ENCODE measurements around the gene CLCN2.

Gene CLCN2

GRCh38 chr3:184372911-184373310 lies 11.5 kb upstream of the CLCN2 start:
- Histone ChIP-seq H3K27me3 (ENCODE audit: insufficient read depth, poor library complexity, severe bottlenecking) (peaks cover 19% of the 10 kb centered on the region), H3K4me3 (replicated peaks; ENCODE audit: insufficient read depth, low read length) (no peak overlapping the region), H3K27ac (replicated peaks) (no peak overlapping the region)
- no peak for DNase-seq (ENCODE audit: low read depth in 1 of 2, low spot score in 1 of 2)
- TF ChIP-seq GABPA (IDR thresholded peaks at IDR 0.05; ENCODE audit: low read depth) (no peak), CTCF (IDR thresholded peaks at IDR 0.05; ENCODE audit: insufficient read depth, low read length) (no peak), SPI1 (IDR thresholded peaks at IDR 0.05; ENCODE audit: borderline replicate concordance, low read depth) (no peak), REST (IDR thresholded peaks at IDR 0.05; ENCODE audit: insufficient replicate concordance, low read depth) (no peak), POLR2AphosphoS5 (IDR thresholded peaks at IDR 0.05; ENCODE audit: low read depth) (no peak)

GRCh38 chr3:184372296-184372821 lies 11.0 kb upstream of the CLCN2 start:
- Histone ChIP-seq H3K27me3 (ENCODE audit: insufficient read depth, poor library complexity, severe bottlenecking) (peaks cover 18% of the 10 kb centered on the region), H3K4me3 (replicated peaks; ENCODE audit: insufficient read depth, low read length) (no peak overlapping the region), H3K27ac (replicated peaks) (no peak overlapping the region)
- TF ChIP-seq GABPA (IDR thresholded peaks at IDR 0.05; ENCODE audit: low read depth) (no peak), CTCF (IDR thresholded peaks at IDR 0.05; ENCODE audit: insufficient read depth, low read length) (no peak)
- DNase-seq (ENCODE audit: low read depth in 1 of 2, low spot score in 1 of 2), result no peak

GRCh38 chr3:184371570-184372018 lies 10.2 kb upstream of the CLCN2 start:
- H3K27me3 ChIP-seq (ENCODE audit: insufficient read depth, poor library complexity, severe bottlenecking), result peaks cover 16% of the 10 kb centered on the region
- peak; percentile 62 to 81 for DNase-seq (ENCODE audit: low read depth in 1 of 2, low spot score in 1 of 2)
- H3K4me3 ChIP-seq (replicated peaks; ENCODE audit: insufficient read depth, low read length), result no peak overlapping the region
- no peak overlapping the region for H3K27ac ChIP-seq (replicated peaks)
- TF ChIP-seq REST (IDR thresholded peaks at IDR 0.05; ENCODE audit: insufficient replicate concordance, low read depth), result no peak
- TF ChIP-seq CTCF (IDR thresholded peaks at IDR 0.05; ENCODE audit: insufficient read depth, low read length), result peak; percentile 97
- TF ChIP-seq SPI1 (IDR thresholded peaks at IDR 0.05; ENCODE audit: borderline replicate concordance, low read depth), result peak; percentile 67; the same call in 1 of the 2 replicates

- Histone ChIP-seq H3K4me3 (replicated peaks; ENCODE audit: insufficient read depth, low read length) (no peak overlapping the region), H3K27me3 (ENCODE audit: insufficient read depth, poor library complexity, severe bottlenecking) (no peaks in the 10 kb centered on the region), H3K27ac (replicated peaks) (no peak overlapping the region)
- no peak for DNase-seq (ENCODE audit: low read depth in 1 of 2, low spot score in 1 of 2)
- TF ChIP-seq POLR2AphosphoS5 (IDR thresholded peaks at IDR 0.05; ENCODE audit: low read depth) (no peak), SPI1 (IDR thresholded peaks at IDR 0.05; ENCODE audit: borderline replicate concordance, low read depth) (no peak), REST (IDR thresholded peaks at IDR 0.05; ENCODE audit: insufficient replicate concordance, low read depth) (no peak), CTCF (IDR thresholded peaks at IDR 0.05; ENCODE audit: insufficient read depth, low read length) (no peak), GABPA (IDR thresholded peaks at IDR 0.05; ENCODE audit: low read depth) (no peak)
These were observed 7.3 kb upstream of the CLCN2 start for GRCh38 chr3:184368586-184369183.
